Activated T-helper 17 cell treated with anti-CD3 and anti-CD28 coated beads, Interleukin-2, amount 50 U/mL, for 72 hours (primary cell): ENCODE data around the gene NID2. TPM values are rescaled to one million over a fixed set of nuclear protein-coding genes. Genes with fewer than 3 reads are reported as not detected.

Experiments used
- ATAC-seq: fragments of 150-1000 bp; cut with Tn5 transposase; replicated peaks from 2 replicates; pipeline ENCODE4 v1.10.0; 2021; ENCODE audit warnings: mild to moderate bottlenecking, moderate library complexity
- H3K27ac Mint-ChIP-seq: one replicate; pipeline ENCODE4 v1.8.0; 2022; ENCODE audit warnings: mixed read lengths
- H3K27me3 Mint-ChIP-seq: one replicate; pipeline ENCODE4 v1.8.0; 2022; ENCODE audit warnings: mixed read lengths
- H3K36me3 Mint-ChIP-seq: one replicate; pipeline ENCODE4 v1.8.0; 2022; ENCODE audit warnings: low read depth, mild to moderate bottlenecking, mixed read lengths
- H3K4me1 Mint-ChIP-seq: one replicate; pipeline ENCODE4 v1.8.0; 2022; ENCODE audit warnings: mixed read lengths
- H3K4me3 Mint-ChIP-seq: one replicate; pipeline ENCODE4 v1.8.0; 2022; ENCODE audit warnings: mild to moderate bottlenecking, mixed read lengths
- H3K9me3 Mint-ChIP-seq: one replicate; pipeline ENCODE4 v1.8.0; 2022; ENCODE audit warnings: mixed read lengths
- total RNA-seq, 2 donors: library from RNA; stranded (reverse); gene quantifications; one replicate each; pipeline ENCODE4 v1.2.3, GENCODE V29; 2022

Gene NID2
- total RNA-seq, 2 donors from 2014 or later, result 0.13 TPM; not detected in 1

DNA sequence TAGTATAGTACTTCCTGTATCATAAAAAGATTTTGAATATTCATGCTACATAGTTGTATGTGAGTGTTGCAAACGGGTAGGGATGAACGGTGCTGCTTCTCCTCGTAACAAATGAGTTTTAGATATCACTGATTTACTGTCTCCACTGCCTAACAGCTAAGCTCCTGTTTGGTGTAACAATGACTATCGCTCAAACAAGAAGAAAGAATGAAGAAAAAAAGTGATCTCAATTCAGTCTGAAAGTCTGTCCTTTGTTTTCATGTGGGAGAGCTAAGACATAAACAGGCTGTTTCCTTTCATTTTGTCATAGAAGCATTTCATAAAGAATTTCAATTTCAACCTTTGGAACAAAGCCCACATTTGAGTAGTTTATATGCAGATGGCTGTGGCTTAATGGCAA lies 105.6 kb downstream of the NID2 start:
- Mint-ChIP-seq H3K4me1 (peaks cover 35% of the 10 kb centered on the region), H3K36me3 (peaks cover 94% of the 10 kb centered on the region), H3K4me3 (peak overlapping the region; percentile 2), H3K9me3 (peaks cover 6% of the 10 kb centered on the region), H3K27me3 (no peaks in the 10 kb centered on the region), H3K27ac (peak overlapping the region; percentile 49)
- ATAC-seq, result no peak

DNA sequence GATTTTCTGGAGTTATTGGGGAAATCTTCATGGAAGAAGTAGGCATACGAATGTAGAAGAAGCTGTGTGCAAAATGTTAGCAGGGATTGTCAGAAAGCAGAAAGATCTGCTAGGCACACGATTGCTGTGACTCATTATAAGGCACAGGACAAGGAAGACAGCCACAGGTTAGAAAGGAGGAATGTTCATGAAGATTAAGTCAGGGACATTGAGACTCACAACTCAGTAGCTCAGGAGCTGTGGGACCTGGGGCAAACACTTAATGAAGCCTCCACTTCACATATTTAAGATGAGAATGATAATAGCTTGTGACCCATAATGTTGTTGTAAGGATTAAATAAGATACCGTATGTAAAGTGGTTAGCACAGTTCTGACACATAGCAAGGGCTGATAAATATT lies 106.1 kb downstream of the NID2 start:
- Mint-ChIP-seq H3K9me3 (peaks cover 9% of the 10 kb centered on the region), H3K4me3 (peak overlapping the region; percentile 2), H3K36me3 (peaks cover 94% of the 10 kb centered on the region), H3K27me3 (no peaks in the 10 kb centered on the region), H3K27ac (peak overlapping the region; percentile 49), H3K4me1 (peaks cover 35% of the 10 kb centered on the region)
- no peak for ATAC-seq

DNA sequence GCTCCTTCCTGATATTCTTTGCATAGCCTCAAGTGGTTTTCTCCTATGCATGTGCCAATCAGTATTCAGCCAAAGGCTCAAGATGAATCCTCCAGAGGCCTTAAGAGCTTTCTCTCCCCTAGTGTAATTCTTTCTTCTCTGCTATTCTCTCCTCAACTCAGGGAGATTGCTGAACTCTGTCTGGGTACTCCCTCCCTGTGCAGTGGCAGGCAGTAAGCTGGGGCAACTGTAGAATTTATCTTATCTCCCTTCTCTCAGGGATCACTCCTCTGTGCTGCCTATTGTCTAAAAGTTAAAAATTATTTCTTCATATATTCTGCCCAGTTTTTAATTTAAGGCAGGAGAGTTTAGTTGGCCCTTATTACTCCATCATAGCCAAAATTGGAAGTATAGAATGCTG lies 108.0 kb downstream of the NID2 start:
- no peak for ATAC-seq
- Mint-ChIP-seq H3K4me1 (peaks cover 35% of the 10 kb centered on the region), H3K9me3 (peaks cover 9% of the 10 kb centered on the region), H3K27ac (peak overlapping the region; percentile 23), H3K4me3 (no peak overlapping the region), H3K36me3 (peaks cover 97% of the 10 kb centered on the region), H3K27me3 (no peaks in the 10 kb centered on the region)

DNA sequence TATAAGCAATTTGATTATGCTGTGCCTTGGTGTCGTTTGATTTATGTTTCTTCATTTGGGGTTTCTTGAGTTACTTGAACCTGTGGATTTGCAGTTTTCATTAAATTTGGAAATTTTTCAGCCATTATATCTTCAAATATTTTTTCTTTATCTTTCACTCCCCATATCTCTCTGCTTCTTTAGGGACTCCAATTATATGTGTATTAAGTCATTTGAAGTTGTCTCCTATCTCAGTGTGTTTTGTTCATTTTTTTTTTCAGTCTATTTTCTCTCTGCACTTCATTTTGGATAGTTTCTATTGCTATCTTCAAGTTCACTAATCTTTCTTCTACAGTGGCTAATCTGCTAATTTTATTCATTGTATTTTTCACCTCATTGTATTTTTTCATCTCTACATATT lies 108.9 kb downstream of the NID2 start:
- peak overlapping the region; percentile 16 for H3K27ac Mint-ChIP-seq
- ATAC-seq, result no peak
- H3K36me3 Mint-ChIP-seq, result peaks cover 97% of the 10 kb centered on the region
- peaks cover 35% of the 10 kb centered on the region for H3K4me1 Mint-ChIP-seq
- no peak overlapping the region for H3K4me3 Mint-ChIP-seq
- H3K9me3 Mint-ChIP-seq, result peaks cover 9% of the 10 kb centered on the region
- H3K27me3 Mint-ChIP-seq, result no peaks in the 10 kb centered on the region

DNA sequence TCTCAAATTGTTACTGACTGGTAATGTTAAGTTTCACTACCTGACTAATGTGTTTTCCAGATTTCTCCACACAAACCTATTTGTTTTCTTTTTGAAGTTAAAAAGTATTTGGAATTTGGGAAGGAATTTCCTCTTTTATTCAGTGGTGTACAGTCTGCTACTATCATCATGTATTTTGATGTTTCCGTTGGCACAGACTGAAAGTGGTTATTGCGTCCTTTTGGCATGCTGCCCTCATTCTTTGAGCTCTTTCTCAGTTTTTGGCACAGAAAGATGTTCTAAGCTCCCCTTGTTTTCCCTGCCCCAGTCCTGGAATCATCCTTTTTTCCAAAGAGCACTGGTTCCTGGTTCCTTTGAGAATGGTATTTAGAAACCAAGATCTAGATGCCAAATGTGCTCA lies 110.9 kb downstream of the NID2 start:
- Mint-ChIP-seq H3K27me3 (no peaks in the 10 kb centered on the region), H3K36me3 (peaks cover 97% of the 10 kb centered on the region), H3K4me1 (peaks cover 37% of the 10 kb centered on the region), H3K27ac (no peak overlapping the region), H3K9me3 (peaks cover 9% of the 10 kb centered on the region), H3K4me3 (no peak overlapping the region)
- no peak for ATAC-seq

Other genes starting within 250 kb of the NID2 start
- 100 to 1,000 TPM in 1 of 2 donors, 10 to 100 TPM in 1; 99.1 to 132 TPM for gene GNG2, start 208.4 kb downstream of the NID2 start, total RNA-seq
- 100 to 1,000 TPM; 138 to 190 TPM for gene RTRAF, start 79.5 kb downstream of the NID2 start, total RNA-seq
- gene PTGDR, start 198.6 kb upstream of the NID2 start, total RNA-seq, result not detected
- gene PTGER2, start 245.3 kb upstream of the NID2 start, total RNA-seq, result 10 to 100 TPM in 1 of 2 donors, 1 to 10 TPM in 1; 8.3 to 10.3 TPM